IPS DF 19.7 (cell line): ENCODE results near the gene HDGFL3.
"Not testable (repeated sequence)": the region's sequence is repeated elsewhere in the genome, so short reads cannot be mapped to it uniquely, and the experiment has no call there.

Source experiments
- DNase-seq: peaks from one replicate; pipeline ENCODE4 v3.0.0-alpha.2; 2013; ENCODE audit warnings: low read depth, low spot score

Gene HDGFL3

GRCh38 chr15:83207660-83208366 is at the start of gene HDGFL3:
Gene HDGFL3 (minus strand): TSS chr15:83207823. CDS start chr15:83207414, 409 bp downstream.
- no peak for DNase-seq

- no peak for DNase-seq
These were observed 43.2 kb upstream of the HDGFL3 start for GRCh38 chr15:83250781-83251180.

GRCh38 chr15:83249030-83249343 is 41.4 kb upstream of the HDGFL3 start:
- DNase-seq: no peak

GRCh38 chr15:83248151-83249029 is 40.8 kb upstream of the HDGFL3 start:
- peak; percentile 30 for DNase-seq

GRCh38 chr15:83243634-83244033 is 36.0 kb upstream of the HDGFL3 start:
- no peak for DNase-seq

- no peak for DNase-seq
These were observed 22.6 kb upstream of the HDGFL3 start for GRCh38 chr15:83230242-83230641.

- no peak for DNase-seq
These were observed 17.8 kb upstream of the HDGFL3 start for GRCh38 chr15:83225449-83225848.

- not testable (repeated sequence) for DNase-seq
These were observed 14.2 kb upstream of the HDGFL3 start for GRCh38 chr15:83221781-83222180.

- DNase-seq: no peak
These were observed 11.4 kb upstream of the HDGFL3 start for GRCh38 chr15:83219026-83219425.

GRCh38 chr15:83215306-83215705 is 7.7 kb upstream of the HDGFL3 start:
- DNase-seq: no peak

- no peak for DNase-seq
These were observed 3.0 kb upstream of the HDGFL3 start for GRCh38 chr15:83210619-83211018.

- no peak for DNase-seq
These were observed 1.7 kb upstream of the HDGFL3 start for GRCh38 chr15:83209333-83209732.

- DNase-seq: no peak
These were observed 691 bp upstream of the HDGFL3 start for GRCh38 chr15:83208367-83208661.

GRCh38 chr15:83207009-83207659 is 489 bp downstream of the HDGFL3 start:
- no peak for DNase-seq

GRCh38 chr15:83206526-83207008 is 1.1 kb downstream of the HDGFL3 start:
- DNase-seq: no peak

GRCh38 chr15:83205725-83206324 is 1.8 kb downstream of the HDGFL3 start:
- no peak for DNase-seq

- DNase-seq: no peak
These were observed 2.9 kb downstream of the HDGFL3 start for GRCh38 chr15:83204697-83205096.

- DNase-seq: no peak
These were observed 4.1 kb downstream of the HDGFL3 start for GRCh38 chr15:83203543-83203942.

- DNase-seq: no peak
These were observed 7.0 kb downstream of the HDGFL3 start for GRCh38 chr15:83200589-83200988.

- DNase-seq: no peak
These were observed 7.5 kb downstream of the HDGFL3 start for GRCh38 chr15:83200162-83200561.

- no peak for DNase-seq
These were observed 8.3 kb downstream of the HDGFL3 start for GRCh38 chr15:83199288-83199687.

GRCh38 chr15:83198476-83198875 is 9.1 kb downstream of the HDGFL3 start:
- DNase-seq: no peak
